ENCODE data around the gene RGS7. TPM values are rescaled to one million over a fixed set of nuclear protein-coding genes. Genes with fewer than 3 reads are reported as not detected.

Gene RGS7
- total RNA-seq, 1 donor: 0.36 TPM

DNA sequence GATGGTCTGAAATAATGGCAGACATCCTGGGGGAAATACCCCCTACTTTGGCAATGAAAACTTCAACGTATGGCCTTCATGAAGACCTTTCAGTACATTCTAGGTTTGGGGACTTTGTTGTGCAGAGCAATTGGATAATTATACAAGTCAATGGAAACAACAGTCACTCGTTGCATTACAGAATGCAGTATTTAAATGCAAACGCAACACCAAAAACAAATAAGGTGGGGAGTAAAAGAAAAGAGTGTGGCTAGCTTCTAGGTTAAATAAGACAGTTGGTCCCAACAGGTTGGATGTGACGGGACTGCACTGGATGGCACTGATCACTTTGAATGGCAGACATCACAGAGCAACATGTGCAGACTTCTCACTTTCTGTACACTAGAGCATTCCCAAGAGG lies 386.8 kb downstream of the RGS7 start:
- no peak overlapping the region for H2AFZ ChIP-seq (ENCODE audit: low read length)
- DNase-seq (ENCODE audit: insufficient read length, low spot score, missing footprints): no peak
- H3K4me1 ChIP-seq (ENCODE audit: insufficient read depth, low read length): no peaks in the 10 kb centered on the region
- no peaks in the 10 kb centered on the region for H3K79me2 ChIP-seq (ENCODE audit: insufficient read depth, low read length)
- no peaks in the 10 kb centered on the region for H3K36me3 ChIP-seq (ENCODE audit: insufficient read depth, low read length)
- H3K9me3 ChIP-seq (ENCODE audit: low read depth, low read length): no peaks in the 10 kb centered on the region
- TF ChIP-seq, protein P1, sequence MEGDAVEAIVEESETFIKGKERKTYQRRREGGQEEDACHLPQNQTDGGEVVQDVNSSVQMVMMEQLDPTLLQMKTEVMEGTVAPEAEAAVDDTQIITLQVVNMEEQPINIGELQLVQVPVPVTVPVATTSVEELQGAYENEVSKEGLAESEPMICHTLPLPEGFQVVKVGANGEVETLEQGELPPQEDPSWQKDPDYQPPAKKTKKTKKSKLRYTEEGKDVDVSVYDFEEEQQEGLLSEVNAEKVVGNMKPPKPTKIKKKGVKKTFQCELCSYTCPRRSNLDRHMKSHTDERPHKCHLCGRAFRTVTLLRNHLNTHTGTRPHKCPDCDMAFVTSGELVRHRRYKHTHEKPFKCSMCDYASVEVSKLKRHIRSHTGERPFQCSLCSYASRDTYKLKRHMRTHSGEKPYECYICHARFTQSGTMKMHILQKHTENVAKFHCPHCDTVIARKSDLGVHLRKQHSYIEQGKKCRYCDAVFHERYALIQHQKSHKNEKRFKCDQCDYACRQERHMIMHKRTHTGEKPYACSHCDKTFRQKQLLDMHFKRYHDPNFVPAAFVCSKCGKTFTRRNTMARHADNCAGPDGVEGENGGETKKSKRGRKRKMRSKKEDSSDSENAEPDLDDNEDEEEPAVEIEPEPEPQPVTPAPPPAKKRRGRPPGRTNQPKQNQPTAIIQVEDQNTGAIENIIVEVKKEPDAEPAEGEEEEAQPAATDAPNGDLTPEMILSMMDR (IDR thresholded peaks at IDR 0.05; ENCODE audit: extremely low read depth, low read depth, low read length): no peak
- no peak overlapping the region for H3K4me3 ChIP-seq (ENCODE audit: insufficient read depth, low read length)
- H4K20me1 ChIP-seq (ENCODE audit: insufficient read depth, low read length): no peaks in the 10 kb centered on the region
- H3K27me3 ChIP-seq (ENCODE audit: insufficient read depth, low read length): no peaks in the 10 kb centered on the region
- no peak overlapping the region for H3K27ac ChIP-seq (ENCODE audit: low read depth, low read length)
- H3K4me2 ChIP-seq (ENCODE audit: insufficient read depth, low read length): no peak overlapping the region

DNA sequence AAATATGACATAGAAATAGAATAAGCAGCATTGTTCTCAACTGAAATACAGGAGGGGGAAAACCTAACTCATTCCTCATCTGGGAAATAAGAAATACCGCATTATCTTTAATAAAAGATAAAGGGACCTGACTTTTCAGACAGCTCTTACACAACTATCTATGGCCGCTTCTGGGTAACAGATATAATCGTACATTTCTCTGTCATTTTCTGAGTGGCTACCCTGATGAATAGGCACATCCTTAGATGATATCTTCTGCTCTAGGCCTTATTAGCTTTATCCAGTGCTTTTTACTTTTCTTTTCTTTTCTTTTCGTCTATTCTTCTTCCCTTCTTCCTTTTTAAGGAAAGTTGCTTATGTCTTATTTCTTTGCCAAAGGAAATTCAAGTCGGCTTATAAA lies 388.1 kb downstream of the RGS7 start:
- Histone ChIP-seq H4K20me1 (ENCODE audit: insufficient read depth, low read length) (no peaks in the 10 kb centered on the region), H3K36me3 (ENCODE audit: insufficient read depth, low read length) (no peaks in the 10 kb centered on the region), H3K4me1 (ENCODE audit: insufficient read depth, low read length) (no peaks in the 10 kb centered on the region), H3K4me3 (ENCODE audit: insufficient read depth, low read length) (no peak overlapping the region), H3K27ac (ENCODE audit: low read depth, low read length) (no peak overlapping the region), H3K79me2 (ENCODE audit: insufficient read depth, low read length) (no peaks in the 10 kb centered on the region), H3K9me3 (ENCODE audit: low read depth, low read length) (no peaks in the 10 kb centered on the region), H3K27me3 (ENCODE audit: insufficient read depth, low read length) (no peaks in the 10 kb centered on the region), H2AFZ (ENCODE audit: low read length) (no peak overlapping the region), H3K4me2 (ENCODE audit: insufficient read depth, low read length) (no peak overlapping the region)
- TF ChIP-seq, protein P1 (IDR thresholded peaks at IDR 0.05; ENCODE audit: extremely low read depth, low read depth, low read length): no peak
- no peak for DNase-seq (ENCODE audit: insufficient read length, low spot score, missing footprints)

DNA sequence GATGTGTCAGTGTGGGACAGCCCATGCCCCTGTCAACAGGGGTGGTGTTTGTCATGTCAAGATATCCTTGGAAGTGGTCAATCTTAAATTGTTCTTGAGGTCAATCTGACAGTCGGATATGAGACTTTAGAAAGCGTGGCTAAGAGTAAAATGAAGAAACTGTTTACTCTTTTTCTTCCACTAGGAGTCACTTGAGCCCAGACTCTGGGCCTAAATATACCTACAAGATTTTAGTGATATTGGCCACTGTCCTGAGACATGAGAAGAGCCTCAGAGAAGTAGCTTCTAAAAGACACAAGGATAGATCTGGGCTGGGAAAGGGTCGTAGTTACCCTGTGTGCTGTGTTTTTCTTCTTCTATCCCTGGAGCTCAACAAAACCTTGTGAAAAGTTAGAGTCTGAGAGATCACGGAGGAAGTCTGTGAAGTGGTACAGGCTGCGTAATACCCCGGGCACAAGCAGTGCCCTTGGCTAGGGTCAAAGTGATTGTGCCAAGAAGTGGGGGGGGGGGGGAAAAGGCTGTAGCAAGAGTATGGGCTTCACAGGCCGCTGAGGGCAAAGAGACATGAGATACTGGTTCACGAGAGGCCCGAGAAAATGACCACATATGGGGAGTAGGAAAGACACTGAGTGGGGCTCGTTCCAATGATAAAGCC lies 389.8 kb downstream of the RGS7 start:
- Histone ChIP-seq H3K4me1 (ENCODE audit: insufficient read depth, low read length) (no peaks in the 10 kb centered on the region), H3K4me3 (ENCODE audit: insufficient read depth, low read length) (no peak overlapping the region), H3K36me3 (ENCODE audit: insufficient read depth, low read length) (no peaks in the 10 kb centered on the region), H3K9me3 (ENCODE audit: low read depth, low read length) (no peaks in the 10 kb centered on the region), H3K27ac (ENCODE audit: low read depth, low read length) (no peak overlapping the region), H2AFZ (ENCODE audit: low read length) (peak overlapping the region; percentile 19), H3K79me2 (ENCODE audit: insufficient read depth, low read length) (no peaks in the 10 kb centered on the region), H4K20me1 (ENCODE audit: insufficient read depth, low read length) (no peaks in the 10 kb centered on the region), H3K27me3 (ENCODE audit: insufficient read depth, low read length) (no peaks in the 10 kb centered on the region), H3K4me2 (ENCODE audit: insufficient read depth, low read length) (no peak overlapping the region)
- DNase-seq (ENCODE audit: insufficient read length, low spot score, missing footprints): no peak
- TF ChIP-seq, protein P1 (IDR thresholded peaks at IDR 0.05; ENCODE audit: extremely low read depth, low read depth, low read length): peak; percentile 43

DNA sequence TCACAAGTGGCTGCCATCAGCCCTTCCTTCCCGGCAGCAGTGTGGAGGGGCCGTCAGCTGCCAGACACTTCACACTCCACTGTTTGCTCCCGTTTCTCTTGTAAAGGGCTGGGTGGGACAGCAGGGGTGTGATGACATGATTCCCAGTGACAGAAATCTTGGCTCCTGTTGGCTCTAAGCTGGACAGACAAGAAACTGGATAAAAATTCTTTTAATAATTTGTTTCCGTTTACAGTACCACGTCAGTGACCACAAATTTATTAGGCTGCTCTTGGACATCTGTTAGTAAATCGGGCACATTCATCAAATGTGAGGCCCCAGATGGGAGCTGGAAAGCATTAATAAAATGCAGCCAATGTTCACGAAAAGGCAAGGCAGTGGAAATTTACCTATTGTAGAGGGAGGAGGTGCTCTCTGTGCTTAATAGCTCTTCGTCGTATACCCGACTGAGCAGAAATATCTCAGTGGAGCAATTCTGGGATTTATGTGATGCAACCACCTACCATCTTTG lies 391.4 kb downstream of the RGS7 start:
- TF ChIP-seq, protein P1 (IDR thresholded peaks at IDR 0.05; ENCODE audit: extremely low read depth, low read depth, low read length): no peak
- H3K4me2 ChIP-seq (ENCODE audit: insufficient read depth, low read length): no peak overlapping the region

More for the DNA sequence above, 391.4 kb downstream of the RGS7 start:
- Histone ChIP-seq H3K36me3 (ENCODE audit: insufficient read depth, low read length) (no peaks in the 10 kb centered on the region), H3K9me3 (ENCODE audit: low read depth, low read length) (no peaks in the 10 kb centered on the region), H3K27ac (ENCODE audit: low read depth, low read length) (no peak overlapping the region), H2AFZ (ENCODE audit: low read length) (no peak overlapping the region), H3K27me3 (ENCODE audit: insufficient read depth, low read length) (no peaks in the 10 kb centered on the region), H3K4me1 (ENCODE audit: insufficient read depth, low read length) (no peaks in the 10 kb centered on the region), H3K79me2 (ENCODE audit: insufficient read depth, low read length) (no peaks in the 10 kb centered on the region), H3K4me3 (ENCODE audit: insufficient read depth, low read length) (no peak overlapping the region), H4K20me1 (ENCODE audit: insufficient read depth, low read length) (no peaks in the 10 kb centered on the region)
- no peak for DNase-seq (ENCODE audit: insufficient read length, low spot score, missing footprints)

Measured in osteoblast (primary cell).